Measurements from ENCODE around the gene SEMA4G. TPM values are rescaled to one million over a fixed set of nuclear protein-coding genes. Genes with fewer than 3 reads are reported as not detected.

The SEMA4G gene
- total and polyA plus RNA-seq, 2 of the 13 experiments (the other 11 are each of a cell fraction or from before 2014, with no cell fraction given), result 46.2 to 207 TPM

DNA sequence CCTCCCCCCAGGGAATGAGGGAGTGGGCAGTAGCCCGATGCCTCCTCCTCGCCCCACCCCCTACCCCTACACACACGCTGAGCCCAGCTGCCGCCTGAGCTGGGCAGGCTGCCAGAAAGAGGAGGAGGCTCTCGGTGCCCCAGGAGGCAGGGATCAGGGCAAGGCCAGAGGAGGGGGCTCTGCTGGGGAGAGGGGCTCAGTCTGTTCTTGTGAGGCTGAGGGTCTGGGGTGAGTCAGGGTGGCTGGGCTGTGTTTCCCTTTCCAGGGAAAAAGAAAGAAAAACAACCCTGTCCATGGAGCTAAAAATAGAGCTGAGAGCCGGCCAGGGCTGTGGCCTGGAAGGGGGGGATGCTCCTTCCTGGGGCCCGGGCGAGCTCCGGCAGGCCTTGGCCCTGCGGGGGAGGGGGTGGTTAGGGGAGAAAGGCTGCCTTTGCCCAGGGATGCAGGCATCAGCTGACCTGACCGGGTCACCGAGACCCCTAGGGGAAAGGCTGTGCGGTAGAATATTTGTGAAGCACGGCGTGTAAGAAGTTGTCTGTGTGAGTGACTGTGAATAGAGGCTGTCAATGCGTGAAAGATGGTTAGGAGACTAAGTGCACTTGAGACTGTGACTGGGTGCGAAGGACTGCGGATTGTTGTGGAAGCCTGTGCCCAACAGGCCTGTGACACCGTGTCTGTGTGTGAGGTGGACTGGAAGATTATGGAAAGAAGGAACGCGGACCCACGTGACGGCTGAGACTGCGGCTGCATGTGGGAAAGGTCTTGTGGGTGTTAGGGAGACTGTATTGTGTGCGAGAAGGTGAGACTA is 29.1 kb downstream of the SEMA4G start (continued):
- TF ChIP-seq SIN3A (IDR thresholded peaks at IDR 0.05; ENCODE audit: borderline replicate concordance, low read depth, low read length) (no peak; the same call in 1 of the 2 replicates), ZBTB8A (CRISPR knock-in tag; IDR thresholded peaks at IDR 0.05; ENCODE audit: borderline replicate concordance, low read depth) (no peak), EHMT2 (IDR thresholded peaks at IDR 0.05; ENCODE audit: borderline replicate concordance, low read depth, low read length) (no peak), ZFP90 (CRISPR knock-in tag; IDR thresholded peaks at IDR 0.05; ENCODE audit: borderline replicate concordance) (peak; percentile 44; the same call in 1 of the 2 replicates), ZNF331 (CRISPR knock-in tag; IDR thresholded peaks at IDR 0.05) (peak; percentile 52; the same call in 1 of the 2 replicates), THYN1 (CRISPR knock-in tag; IDR thresholded peaks at IDR 0.05; ENCODE audit: borderline replicate concordance, low read depth) (no peak), ZNF839 (CRISPR knock-in tag; IDR thresholded peaks at IDR 0.05; ENCODE audit: borderline replicate concordance) (no peak), ZBTB40 (IDR thresholded peaks at IDR 0.05) (no peak), ZBTB40 (CRISPR knock-in tag; IDR thresholded peaks at IDR 0.05) (no peak), ZHX1 (CRISPR knock-in tag; IDR thresholded peaks at IDR 0.05; ENCODE audit: low read depth) (no peak), NFE2 (CRISPR knock-in tag; IDR thresholded peaks at IDR 0.05) (no peak), KLF11 (CRISPR knock-in tag; IDR thresholded peaks at IDR 0.05) (no peak), MIXL1 (CRISPR knock-in tag; IDR thresholded peaks at IDR 0.05) (no peak)
- TF ChIP-seq, protein P1, sequence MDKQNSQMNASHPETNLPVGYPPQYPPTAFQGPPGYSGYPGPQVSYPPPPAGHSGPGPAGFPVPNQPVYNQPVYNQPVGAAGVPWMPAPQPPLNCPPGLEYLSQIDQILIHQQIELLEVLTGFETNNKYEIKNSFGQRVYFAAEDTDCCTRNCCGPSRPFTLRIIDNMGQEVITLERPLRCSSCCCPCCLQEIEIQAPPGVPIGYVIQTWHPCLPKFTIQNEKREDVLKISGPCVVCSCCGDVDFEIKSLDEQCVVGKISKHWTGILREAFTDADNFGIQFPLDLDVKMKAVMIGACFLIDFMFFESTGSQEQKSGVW (CRISPR knock-in tag; IDR thresholded peaks at IDR 0.05; ENCODE audit: borderline replicate concordance), result no peak
